Ovary (tissue), 9 donors: Measurements from ENCODE around the gene VSTM2B. TPM values are rescaled to one million over a fixed set of nuclear protein-coding genes. Genes with fewer than 3 reads are reported as not detected.

Experiments used
- DNase-seq, 5 donors: peaks; one replicate each; pipeline ENCODE4 v3.0.0-alpha.2; 2019 to 2020
- H3K27ac ChIP-seq, 2 donors: fragments of 200-600 bp; one replicate each; pipeline versions ENCODE4 v1.5.1 to v1.8.0; 2019 to 2022
- H3K27me3 ChIP-seq: fragments of 200-600 bp; one replicate; pipeline ENCODE4 v1.8.0; 2022
- H3K36me3 ChIP-seq: fragments of 200-600 bp; sonication (generic); one replicate; pipeline ENCODE4 v1.5.1; 2019
- H3K4me1 ChIP-seq: one replicate; pipeline ENCODE4 v1.8.1; 2013; ENCODE audit warnings: mild to moderate bottlenecking, moderate library complexity; ENCODE audit not compliant: insufficient read depth
- H3K4me3 ChIP-seq: fragments of 200-600 bp; sonication (generic); one replicate; pipeline ENCODE4 v1.5.1; 2017
- H3K9me3 ChIP-seq, 2 donors: fragments of 200-600 bp in 1 of 2; sonication (generic) in 1 of 2; one replicate each; pipeline versions ENCODE4 v1.5.1 to v1.8.1; 2013 to 2019; ENCODE audit warnings: mild to moderate bottlenecking in 1 of 2, moderate library complexity in 1 of 2
- EP300 ChIP-seq: sonication (generic); formaldehyde crosslinking; IDR thresholded peaks from one replicate; pipeline ENCODE4 v1.6.1; 2017; ENCODE audit warnings: antibody characterized with exemption
- POLR2A ChIP-seq: fragments of 450-650 bp; IDR thresholded peaks from one replicate; pipeline ENCODE4 v1.6.1; 2017; ENCODE audit warnings: antibody characterized with exemption, mild to moderate bottlenecking, moderate library complexity
- WGBS, 3 donors: extraction: QIAGEN DNeasy Blood & Tissue Kit in 1 of 3; methylation state at CpG; one replicate each; pipeline versions ENCODE4 v1.1.5 to v1.1.7; 2013 to 2017; 5-methylcytosine and 5-hydroxymethylcytosine counted together
- intact Hi-C, 4 donors: fragments of 100-400 bp; cut with DNase I; formaldehyde crosslinking; loops; one replicate each; pipeline versions ENCODE4 v1.11.0 to v1.15.1; 2022 to 2023
- polyA plus RNA-seq, 2 donors: library from polyadenylated mRNA; stranded (reverse); fragments of 200-250 nt in 1 of 2; fragments of 350-450 nt in 1 of 2; fragmentation: Illumina TruSeq in 1 of 2; extraction: RNeasy Lipid Tissue Mini Kit (QIAGEN cat#74804) in 1 of 2; gene quantifications; one replicate each; pipeline ENCODE4 v1.2.3, GENCODE V29; 2013 to 2014
- total RNA-seq, 7 donors: library from RNA; depleted of rRNA in 2 of 7; stranded (reverse); fragments of >200 nt in 2 of 7; fragmentation: NEBNext Ultra II Directional in 3 of 7; extraction: Animal tissue kit (Norgen Biotek cat#: 25700) in 3 of 7; gene quantifications; one replicate each; pipeline versions ENCODE4 v1.1.0 to v1.2.4, GENCODE V29; 2016 to 2023
- TF ChIP-seq, protein P1 (sequence below), 3 donors: fragments of 450-650 bp in 2 of 3; fragments of 200-600 bp in 1 of 3; IDR thresholded peaks; one replicate each; pipeline versions ENCODE4 v1.5.1 to v1.8.0; 2016 to 2022; ENCODE audit warnings: antibody characterized with exemption in 3 of 3, mild to moderate bottlenecking in 1 of 3
- donor health status: DM: no; HTN: no; CAD: no; lungs with moderate emphysema.
- donor health status: DM: no; HTN: no; CAD: no.
- donor health status: Bipolar disorder and iron deficiency.
- donor health status: DM: yes; HTN: yes; CAD: no.
- donor health status: DM: no; HTN: no; CAD: no.
- donor health status: DM: yes; HTN: yes; CAD: no.

The VSTM2B gene
- total and polyA plus RNA-seq, 9 donors, result 0.13 TPM; not detected in 8

DNA sequence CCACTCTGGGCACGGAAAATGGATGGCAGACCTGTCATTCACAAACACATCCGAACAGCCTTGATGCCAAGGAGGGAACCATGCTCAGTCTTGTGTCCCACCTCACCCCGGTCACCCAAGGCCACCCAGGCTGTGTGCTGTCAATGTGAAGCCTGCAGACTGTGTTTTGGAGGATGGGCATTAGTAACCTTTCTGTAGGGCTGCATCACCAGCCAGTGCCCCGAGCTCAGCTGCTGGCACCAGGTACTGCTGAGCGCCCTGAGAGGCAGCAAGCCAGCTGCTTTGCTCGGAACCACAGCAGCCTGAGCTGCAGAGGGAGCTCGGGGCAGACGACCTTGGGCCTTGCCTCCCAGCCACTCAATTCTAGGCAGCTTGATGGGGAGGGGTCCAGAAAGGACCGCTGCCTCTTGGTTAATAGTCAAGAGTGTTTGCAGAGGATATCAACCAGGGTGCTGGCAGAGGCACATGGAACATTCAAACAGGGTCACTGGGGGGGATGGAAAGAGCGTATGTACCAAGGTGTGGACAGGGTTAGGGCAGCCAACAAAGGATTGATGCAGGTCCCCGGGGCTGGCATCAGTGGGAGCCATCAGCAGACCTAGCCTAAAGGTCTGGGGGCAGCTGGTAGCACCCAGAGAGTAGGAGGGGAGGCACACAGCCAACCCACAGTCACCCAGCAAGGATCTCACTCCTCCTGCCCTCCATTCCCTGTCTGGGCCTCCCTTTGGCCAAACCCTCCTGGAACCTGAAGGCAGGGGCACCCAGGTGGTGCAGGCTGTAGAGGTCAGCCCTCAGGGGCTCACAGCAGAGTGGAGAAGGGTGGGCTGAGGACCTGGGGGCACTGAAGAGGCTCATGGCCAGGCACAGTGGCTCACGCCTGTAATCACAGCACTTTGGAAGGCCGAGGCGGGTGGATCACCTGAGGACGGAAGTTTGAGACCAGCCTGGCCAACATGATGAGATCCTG lies 8.1 kb downstream of the VSTM2B start:
- TF ChIP-seq EP300 (no peak), POLR2A (no peak)
- TF ChIP-seq, protein P1, sequence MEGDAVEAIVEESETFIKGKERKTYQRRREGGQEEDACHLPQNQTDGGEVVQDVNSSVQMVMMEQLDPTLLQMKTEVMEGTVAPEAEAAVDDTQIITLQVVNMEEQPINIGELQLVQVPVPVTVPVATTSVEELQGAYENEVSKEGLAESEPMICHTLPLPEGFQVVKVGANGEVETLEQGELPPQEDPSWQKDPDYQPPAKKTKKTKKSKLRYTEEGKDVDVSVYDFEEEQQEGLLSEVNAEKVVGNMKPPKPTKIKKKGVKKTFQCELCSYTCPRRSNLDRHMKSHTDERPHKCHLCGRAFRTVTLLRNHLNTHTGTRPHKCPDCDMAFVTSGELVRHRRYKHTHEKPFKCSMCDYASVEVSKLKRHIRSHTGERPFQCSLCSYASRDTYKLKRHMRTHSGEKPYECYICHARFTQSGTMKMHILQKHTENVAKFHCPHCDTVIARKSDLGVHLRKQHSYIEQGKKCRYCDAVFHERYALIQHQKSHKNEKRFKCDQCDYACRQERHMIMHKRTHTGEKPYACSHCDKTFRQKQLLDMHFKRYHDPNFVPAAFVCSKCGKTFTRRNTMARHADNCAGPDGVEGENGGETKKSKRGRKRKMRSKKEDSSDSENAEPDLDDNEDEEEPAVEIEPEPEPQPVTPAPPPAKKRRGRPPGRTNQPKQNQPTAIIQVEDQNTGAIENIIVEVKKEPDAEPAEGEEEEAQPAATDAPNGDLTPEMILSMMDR (IDR thresholded peaks at IDR 0.05), result no peak
- 69 to 75% (median 71%) methylated on average over 15 of the region's 15 CpGs for WGBS, 3 donors
- Histone ChIP-seq H3K36me3 (no peaks in the 10 kb centered on the region), H3K9me3 (no peaks in the 10 kb centered on the region), H3K4me3 (no peak overlapping the region), H3K27me3 (no peaks in the 10 kb centered on the region), H3K27ac (no peak overlapping the region), H3K4me1 (no peaks in the 10 kb centered on the region)
- intact Hi-C loops, result no loop called here
- DNase-seq, result no peak

DNA sequence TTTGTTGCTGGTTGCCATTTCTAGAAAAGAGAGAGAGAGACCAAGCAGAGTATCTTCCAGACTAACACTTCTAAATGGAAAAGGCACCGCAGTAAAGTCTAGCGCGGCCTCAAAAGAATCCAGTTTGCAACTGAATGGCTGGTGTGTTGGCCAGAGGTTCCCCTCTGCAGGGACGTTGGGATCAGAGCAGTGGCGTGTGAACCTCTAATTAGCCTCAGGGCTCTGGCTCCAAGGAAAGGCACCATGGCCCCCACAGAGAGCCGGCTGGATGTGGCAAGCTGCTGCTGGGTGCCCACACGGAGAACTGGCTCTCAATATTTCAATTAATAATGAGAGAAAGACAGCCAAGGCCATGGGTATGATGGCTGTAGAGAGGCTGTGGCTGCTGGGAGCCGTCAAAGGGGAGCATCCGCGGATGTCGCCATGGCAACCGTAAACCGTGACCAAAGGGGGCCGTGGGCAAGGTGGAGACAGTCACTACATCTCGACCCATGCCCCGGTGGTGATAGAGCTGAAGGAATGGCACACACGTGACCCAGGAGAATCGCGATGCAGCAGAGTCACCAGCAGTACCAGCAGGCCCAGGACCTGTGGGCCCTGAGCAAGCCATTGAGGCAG lies 9.5 kb downstream of the VSTM2B start:
- Histone ChIP-seq H3K4me3 (no peak overlapping the region), H3K4me1 (no peaks in the 10 kb centered on the region), H3K36me3 (no peaks in the 10 kb centered on the region), H3K27ac (no peak overlapping the region), H3K9me3 (no peaks in the 10 kb centered on the region), H3K27me3 (no peaks in the 10 kb centered on the region)
- intact Hi-C loops, result no loop called here
- TF ChIP-seq, protein P1 (IDR thresholded peaks at IDR 0.05), result no peak
- TF ChIP-seq POLR2A, result no peak
- TF ChIP-seq EP300, result no peak
- no peak for DNase-seq
- 38 to 56% (median 41%) methylated on average over 19 of the region's 19 CpGs for WGBS, 3 donors

DNA sequence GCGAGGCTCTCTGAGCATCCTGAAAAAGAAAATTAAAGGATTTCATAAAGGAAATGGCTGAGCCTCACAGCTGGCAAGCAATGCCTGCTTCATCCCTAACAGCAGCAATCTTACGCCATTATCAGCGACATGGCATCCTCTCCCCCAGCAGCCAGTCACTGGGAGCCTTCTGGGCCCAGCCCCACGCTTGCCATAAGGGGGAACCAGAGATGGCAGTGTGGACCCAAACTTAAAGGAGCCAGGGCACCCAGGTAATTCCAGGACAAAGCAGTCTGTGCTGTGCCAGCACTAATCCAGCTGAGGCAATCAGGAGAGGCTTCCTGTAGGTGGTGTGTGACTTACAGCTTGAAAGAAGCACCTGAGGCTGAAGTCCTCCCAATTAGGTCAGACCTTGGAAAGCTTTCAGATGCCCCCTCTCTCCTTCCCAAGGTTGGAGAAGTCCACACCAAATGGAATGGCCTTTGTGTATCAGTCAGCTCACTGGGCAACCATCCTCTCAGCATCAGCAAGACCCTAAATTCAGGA lies 10.3 kb downstream of the VSTM2B start:
- Histone ChIP-seq H3K9me3 (no peaks in the 10 kb centered on the region), H3K27me3 (no peaks in the 10 kb centered on the region), H3K27ac (no peak overlapping the region), H3K36me3 (no peaks in the 10 kb centered on the region), H3K4me1 (no peaks in the 10 kb centered on the region), H3K4me3 (no peak overlapping the region)
- no peak for DNase-seq
- WGBS, 3 donors, result 63 to 80% (median 79%) methylated on average over 4 of the region's 4 CpGs
- TF ChIP-seq, protein P1 (IDR thresholded peaks at IDR 0.05), result no peak
- TF ChIP-seq POLR2A, result no peak
- TF ChIP-seq EP300, result no peak
- intact Hi-C loops, result no loop called here

DNA sequence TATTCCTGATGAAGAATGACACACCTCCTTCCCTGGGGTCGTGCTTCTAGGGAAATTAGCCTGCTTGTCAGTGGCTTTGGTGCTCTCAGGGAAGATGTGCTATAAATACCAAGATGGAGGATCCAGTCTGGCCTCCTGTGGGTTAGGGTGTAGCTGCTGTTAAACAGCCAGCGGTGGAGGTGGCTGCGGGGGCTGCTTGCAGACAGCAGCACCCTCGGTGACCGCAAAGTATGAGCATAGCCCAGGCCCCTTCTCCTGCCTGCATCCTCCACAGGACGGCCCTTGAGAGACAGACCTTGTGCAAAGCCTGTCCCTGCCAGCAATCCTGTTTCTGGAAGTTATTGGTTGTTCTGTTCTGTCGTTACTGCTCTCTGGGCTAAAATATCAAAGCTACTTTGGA lies 11.4 kb downstream of the VSTM2B start:
- WGBS, 3 donors, result 54 to 59% (median 56%) methylated on average over 7 of the region's 7 CpGs
- Histone ChIP-seq H3K27ac (no peak overlapping the region), H3K9me3 (no peaks in the 10 kb centered on the region), H3K27me3 (no peaks in the 10 kb centered on the region), H3K4me3 (no peak overlapping the region), H3K4me1 (no peaks in the 10 kb centered on the region), H3K36me3 (no peaks in the 10 kb centered on the region)
- DNase-seq, result peak in 1 of 5 donors; percentile 2
- TF ChIP-seq, protein P1 (IDR thresholded peaks at IDR 0.05), result no peak
- TF ChIP-seq POLR2A (no peak), EP300 (no peak)
- intact Hi-C loops, result no loop called here
